Activated CD4-positive, alpha-beta T cell treated with anti-CD3 and anti-CD28 coated beads for 1 hour (primary cell): ENCODE results near the gene GALNT17.

Source experiments
- DNase-seq: peaks from one replicate; pipeline ENCODE4 v3.0.0-alpha.2; 2020

GALNT17 gene

GRCh38 chr7:71286924-71287323 is 155.0 kb downstream of the GALNT17 start:
- no peak for DNase-seq

GRCh38 chr7:71290452-71290851 is 158.5 kb downstream of the GALNT17 start:
- no peak for DNase-seq

- no peak for DNase-seq
These were observed 166.4 kb downstream of the GALNT17 start for GRCh38 chr7:71298378-71298777.

- DNase-seq, result no peak
These were observed 168.1 kb downstream of the GALNT17 start for GRCh38 chr7:71300086-71300485.

- no peak for DNase-seq
These were observed 168.7 kb downstream of the GALNT17 start for GRCh38 chr7:71300603-71301002.

GRCh38 chr7:71301167-71301566 is 169.2 kb downstream of the GALNT17 start:
- DNase-seq, result no peak

GRCh38 chr7:71303566-71303965 is 171.6 kb downstream of the GALNT17 start:
- no peak for DNase-seq

- no peak for DNase-seq
These were observed 176.2 kb downstream of the GALNT17 start for GRCh38 chr7:71308096-71308495.

- DNase-seq, result no peak
These were observed 179.6 kb downstream of the GALNT17 start for GRCh38 chr7:71311576-71311975.

- no peak for DNase-seq
These were observed 181.0 kb downstream of the GALNT17 start for GRCh38 chr7:71312755-71313490.

GRCh38 chr7:71313553-71313952 is 181.6 kb downstream of the GALNT17 start:
- no peak for DNase-seq

GRCh38 chr7:71320916-71321315 is 189.0 kb downstream of the GALNT17 start:
- DNase-seq, result no peak

- no peak for DNase-seq
These were observed 190.3 kb downstream of the GALNT17 start for GRCh38 chr7:71322201-71322600.

GRCh38 chr7:71323726-71324125 is 191.8 kb downstream of the GALNT17 start:
- no peak for DNase-seq

- DNase-seq, result no peak
These were observed 193.2 kb downstream of the GALNT17 start for GRCh38 chr7:71325151-71325550.

GRCh38 chr7:71326595-71326994 is 194.7 kb downstream of the GALNT17 start:
- DNase-seq, result no peak

- no peak for DNase-seq
These were observed 196.0 kb downstream of the GALNT17 start for GRCh38 chr7:71327946-71328345.

GRCh38 chr7:71329030-71329660 is 197.2 kb downstream of the GALNT17 start:
- no peak for DNase-seq

GRCh38 chr7:71332207-71332606 is 200.3 kb downstream of the GALNT17 start:
- DNase-seq, result no peak

GRCh38 chr7:71334541-71334940 is 202.6 kb downstream of the GALNT17 start:
- DNase-seq, result no peak

- DNase-seq, result no peak
These were observed 206.9 kb downstream of the GALNT17 start for GRCh38 chr7:71338866-71339265.

- DNase-seq, result no peak
These were observed 208.0 kb downstream of the GALNT17 start for GRCh38 chr7:71339924-71340323.

GRCh38 chr7:71342202-71342601 is 210.3 kb downstream of the GALNT17 start:
- no peak for DNase-seq

- DNase-seq, result no peak
These were observed 211.1 kb downstream of the GALNT17 start for GRCh38 chr7:71343039-71343438.

- no peak for DNase-seq
These were observed 211.9 kb downstream of the GALNT17 start for GRCh38 chr7:71343892-71344291.
